ENCODE results near the gene SGTB.
"Not testable (repeated sequence)": the region's sequence is repeated elsewhere in the genome, so short reads cannot be mapped to it uniquely, and the experiment has no call there.

Gene SGTB

DNA sequence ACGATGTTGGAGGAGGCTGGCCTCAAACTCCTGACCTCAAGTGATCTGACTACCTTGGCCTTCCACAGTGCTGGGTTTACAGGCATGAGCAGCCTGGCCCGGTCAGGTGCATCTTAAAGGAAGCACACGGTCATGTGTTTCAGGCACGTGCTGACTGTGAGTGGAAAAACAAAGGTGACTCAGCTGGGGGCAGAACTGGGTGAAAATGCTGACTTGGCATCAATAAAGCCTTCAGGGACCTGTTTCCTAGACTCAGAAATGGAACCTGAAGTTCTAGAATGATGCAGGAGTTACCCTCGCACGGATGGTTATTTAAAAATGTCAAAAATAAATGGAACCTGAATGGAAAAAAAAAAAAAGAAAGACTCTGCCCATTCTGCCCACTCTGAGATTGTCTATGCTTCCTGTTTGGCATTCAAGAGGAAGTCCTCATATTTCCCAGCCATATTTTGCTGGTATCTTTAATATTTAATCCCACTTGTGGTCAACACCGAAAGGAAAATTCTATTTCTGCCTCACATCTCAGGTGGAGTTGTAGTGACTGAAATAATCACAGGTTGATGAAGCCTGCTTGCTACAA is 12.4 kb upstream of the SGTB start:
- FAIRE-seq = not testable (repeated sequence)

DNA sequence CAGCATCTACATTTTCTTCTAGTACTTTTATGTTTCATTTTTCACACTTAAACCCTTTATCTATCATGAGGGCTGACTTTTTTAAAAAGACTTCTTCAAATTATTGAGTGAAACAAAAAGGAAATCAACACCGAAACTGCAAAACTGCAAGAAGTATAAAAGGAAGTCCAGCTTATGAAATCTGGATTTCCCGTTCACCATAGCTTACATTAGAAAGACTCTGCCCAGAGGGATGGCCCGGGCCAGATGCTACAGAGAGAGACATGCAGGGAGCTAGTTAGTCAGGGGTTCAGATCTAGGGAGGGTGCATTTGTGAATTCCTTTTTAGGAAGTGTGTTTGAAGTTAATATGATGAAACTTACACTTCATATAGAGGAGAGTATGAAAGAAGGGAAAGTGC is 10.1 kb upstream of the SGTB start:
- FAIRE-seq = not testable (repeated sequence)

DNA sequence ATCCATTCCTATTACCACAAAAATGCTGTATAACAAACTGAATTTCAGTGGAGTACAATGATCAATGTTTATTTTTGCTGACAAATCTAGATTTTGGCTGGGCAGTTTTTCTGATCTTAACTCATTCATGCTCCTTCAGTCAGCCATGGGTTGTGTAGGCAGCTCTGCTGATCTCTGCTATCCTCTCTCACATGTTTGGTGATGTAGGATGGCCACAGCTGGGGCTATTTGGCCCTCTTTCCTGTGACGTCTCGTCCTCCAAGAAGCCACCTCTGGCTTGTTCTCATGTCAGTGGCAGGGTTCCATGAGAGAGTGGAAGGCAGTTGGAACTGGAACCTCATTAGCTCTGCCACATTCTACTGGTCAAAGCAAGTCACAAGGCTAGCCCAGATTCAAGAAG is 9.0 kb upstream of the SGTB start:
- no peak for FAIRE-seq

DNA sequence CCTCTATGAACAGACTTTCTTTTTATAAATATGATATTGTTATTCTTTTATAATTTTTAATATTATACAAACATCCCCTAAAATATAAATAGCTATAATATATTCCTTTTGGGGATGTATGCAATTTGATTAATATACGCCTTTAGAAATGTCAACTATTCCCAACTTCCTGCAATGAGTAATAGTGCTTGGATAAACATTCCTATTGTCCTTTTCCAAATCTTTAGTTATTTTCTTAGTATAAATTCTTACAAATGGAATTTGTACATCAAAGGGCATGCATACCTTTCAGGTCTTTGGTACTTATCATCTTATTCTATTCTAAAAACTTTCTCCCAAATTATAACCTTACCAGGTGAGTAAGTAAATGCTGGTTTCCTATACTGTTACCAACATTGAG is 6.3 kb upstream of the SGTB start:
- FAIRE-seq = no peak

DNA sequence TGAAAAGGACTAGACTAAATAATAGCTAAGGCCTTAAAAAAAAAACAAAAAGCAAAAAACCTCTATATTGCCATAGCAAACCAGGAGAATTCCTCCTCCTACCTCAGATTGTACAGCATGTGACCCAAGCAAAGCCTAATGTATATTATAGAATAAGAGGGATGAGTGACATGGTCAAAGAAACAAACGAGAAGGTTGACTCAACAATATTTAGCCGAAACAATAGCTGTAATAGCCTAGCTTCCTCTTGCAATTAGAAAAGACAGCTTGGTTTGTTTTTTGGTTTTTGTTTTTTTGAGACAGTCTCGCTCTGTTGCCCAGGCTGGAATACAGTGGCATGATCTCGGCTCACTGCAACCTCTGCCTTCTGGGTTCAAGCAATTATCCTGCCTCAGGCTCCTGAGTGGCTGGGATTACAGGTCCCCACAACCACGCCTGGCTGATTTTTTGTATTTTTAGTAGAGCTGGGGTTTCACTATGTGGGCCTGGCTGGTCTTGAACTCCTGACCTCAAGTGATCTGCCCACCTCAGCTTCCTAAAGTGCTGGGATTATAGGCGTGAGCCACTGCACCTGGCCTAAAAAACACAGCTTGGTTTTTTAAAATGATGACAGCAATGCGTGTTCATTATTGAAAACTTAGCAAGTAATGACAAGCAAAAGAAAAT is 5.7 kb upstream of the SGTB start:
- no peak for FAIRE-seq

DNA sequence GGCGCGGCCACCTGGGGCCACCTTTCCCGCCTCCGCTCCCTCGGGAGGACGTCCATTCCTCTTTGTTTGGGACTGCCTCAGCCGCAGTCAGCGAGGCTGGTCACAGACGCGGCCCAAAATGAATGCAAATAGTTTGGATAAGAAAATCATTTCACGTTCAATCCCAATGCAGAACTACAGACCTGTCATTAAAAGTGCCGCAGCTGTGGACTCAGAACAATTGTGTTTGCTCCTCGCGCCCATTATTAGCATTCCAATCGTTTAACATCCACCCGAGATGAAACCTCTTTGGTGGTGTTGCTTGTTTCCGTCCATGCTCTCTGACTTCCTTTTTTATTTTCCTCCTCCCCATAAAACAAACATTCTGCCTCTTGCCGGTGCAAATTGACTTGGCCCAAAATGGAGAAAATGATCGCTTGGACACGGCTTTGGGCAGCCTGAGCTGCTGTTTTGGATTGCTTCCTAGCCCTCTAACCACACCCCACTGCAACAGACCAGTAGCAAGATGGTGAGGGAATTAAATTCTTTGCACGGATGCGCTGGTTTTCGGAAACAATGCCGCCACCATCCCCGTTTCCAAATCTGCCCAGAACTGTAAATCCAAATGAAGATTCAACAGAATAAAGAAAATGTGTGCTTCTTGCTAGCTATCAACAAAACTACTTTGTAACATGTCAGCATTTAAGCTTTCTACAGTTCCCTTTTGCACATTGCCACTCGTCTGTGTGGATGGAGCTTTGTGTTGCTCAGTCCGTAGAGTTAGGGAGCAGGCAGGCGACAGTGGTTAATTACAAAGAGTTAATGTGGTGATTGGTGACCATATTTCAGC is 880 bp upstream of the SGTB start:
- no peak for FAIRE-seq

DNA sequence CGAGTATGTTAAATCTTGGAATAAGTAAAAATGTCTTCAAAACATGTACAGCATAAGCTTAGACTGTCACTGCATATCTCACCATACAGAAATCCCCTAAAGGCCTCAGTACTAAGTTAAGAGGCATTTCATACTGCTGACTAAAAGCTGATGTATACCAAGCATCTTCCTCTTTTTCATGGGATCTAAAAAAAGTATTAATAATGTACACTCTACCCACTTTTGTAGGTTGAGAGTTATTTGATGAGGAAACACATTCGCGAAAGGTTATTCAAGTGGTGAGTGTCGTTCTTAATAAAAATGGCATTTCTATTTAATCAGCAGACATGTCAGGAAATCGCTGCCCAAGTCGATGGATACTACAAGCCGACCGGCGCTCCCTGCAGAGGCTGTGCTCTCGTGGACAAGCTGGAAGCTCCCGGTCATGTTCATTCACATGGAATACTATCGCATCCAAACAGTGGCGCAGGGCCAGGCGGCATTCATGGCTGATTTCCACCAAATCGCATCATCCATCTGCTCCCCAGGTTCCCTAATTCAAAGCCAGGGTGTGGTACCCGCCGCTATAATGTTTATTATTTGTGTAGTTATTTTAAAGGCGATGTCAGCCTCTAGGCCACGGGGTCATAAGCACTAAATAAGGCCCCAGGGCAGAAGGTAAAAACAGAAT is 724 bp downstream of the SGTB start:
- FAIRE-seq = no peak

DNA sequence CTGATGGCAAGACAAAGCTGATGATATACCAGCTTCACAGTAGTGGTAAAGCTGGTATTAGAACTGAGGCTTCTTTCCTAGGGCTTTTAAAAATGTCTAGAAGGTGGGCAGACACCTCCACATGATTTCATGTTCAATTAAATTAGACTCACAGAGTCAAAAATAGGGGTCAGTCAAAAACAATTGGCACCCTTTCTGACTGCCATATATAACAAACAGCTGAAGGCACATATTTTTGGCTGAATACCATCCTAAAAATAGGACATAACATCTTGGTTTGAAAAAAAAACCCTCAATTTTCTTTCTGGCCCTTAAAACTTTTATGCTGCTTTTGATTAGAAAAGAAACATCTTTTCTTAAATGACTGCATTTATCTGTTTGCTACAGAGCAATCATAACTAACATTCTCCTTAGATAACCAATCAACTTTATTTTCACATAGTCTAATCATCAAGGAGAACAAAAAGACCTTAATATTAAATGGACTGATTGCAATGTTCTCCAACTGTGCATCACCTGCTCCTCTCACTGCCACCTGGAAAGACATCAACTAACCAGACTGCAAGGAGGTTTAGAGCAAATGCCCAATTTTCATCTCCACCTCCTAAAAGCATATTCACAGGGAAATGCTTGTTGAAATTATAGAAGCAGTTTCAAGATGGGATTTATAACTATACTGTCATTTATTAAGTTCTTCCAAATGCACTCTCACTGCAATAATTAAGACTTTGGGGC is 3.2 kb downstream of the SGTB start:
- no peak for FAIRE-seq

DNA sequence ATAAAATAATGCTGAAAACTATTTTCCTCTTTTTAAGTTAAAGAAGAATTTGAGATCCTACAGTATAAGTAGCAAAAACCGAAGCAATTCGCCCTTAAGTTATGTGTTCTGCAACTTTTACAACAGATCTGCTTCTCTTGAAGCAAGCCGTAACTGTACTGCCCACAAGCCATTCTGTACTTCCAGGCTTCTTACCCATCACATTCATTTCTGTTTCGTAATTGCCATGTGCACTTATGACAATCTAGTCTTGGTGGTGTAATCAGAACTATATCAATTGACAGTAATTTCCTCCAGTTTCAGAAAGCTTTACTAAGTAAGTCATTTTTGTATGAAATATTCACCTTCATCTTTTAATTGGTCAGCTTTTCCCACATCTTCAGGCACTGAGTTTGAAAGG is 13.8 kb downstream of the SGTB start:
- FAIRE-seq = no peak

DNA sequence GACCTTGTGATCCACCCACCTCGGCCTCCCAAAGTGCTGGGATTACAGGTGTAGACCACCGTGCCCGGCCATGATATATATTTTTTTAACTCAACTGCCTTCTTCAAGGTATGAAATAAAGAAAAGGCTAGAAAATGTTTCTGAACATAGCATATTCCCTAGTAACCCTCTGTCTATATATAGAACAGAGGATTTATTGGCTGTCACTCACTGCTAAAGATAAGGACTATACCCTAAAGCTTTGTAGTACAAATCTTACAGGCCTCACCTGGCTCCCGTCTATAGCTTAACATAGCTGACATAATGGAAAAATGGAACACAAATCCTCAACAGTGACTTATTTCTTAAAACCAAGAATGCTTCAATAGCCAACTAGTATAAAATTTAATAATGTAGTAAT is 14.2 kb downstream of the SGTB start:
- no peak for FAIRE-seq

DNA sequence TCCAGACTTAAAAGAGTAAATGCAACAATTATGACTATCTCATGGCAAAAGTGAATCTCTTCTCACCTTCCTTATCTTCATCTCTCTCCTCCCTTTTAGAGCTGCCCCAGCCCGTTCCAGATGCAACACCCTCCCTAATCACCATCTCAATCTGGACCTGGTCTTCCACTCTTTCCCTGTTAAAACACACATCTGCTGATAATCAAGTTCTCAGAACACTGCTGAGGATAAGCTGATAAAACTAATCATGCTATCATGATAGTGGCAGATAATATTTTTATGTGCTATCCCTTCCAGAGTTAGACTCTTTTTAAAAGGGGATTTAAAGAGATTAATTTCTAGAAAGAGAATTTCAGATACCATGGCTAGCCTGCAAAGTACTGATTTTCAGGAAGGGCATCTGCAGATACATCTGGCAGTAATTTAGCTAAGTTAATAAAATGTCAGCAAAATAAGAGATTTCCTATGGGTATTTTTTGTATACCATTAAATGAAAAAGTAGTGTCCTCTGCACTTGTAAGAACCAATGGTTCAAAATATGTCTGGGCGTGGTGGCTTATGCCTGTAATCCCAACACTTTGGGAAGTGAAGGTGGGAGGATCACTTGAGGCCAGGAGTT is 17.2 kb downstream of the SGTB start:
- no peak for FAIRE-seq

DNA sequence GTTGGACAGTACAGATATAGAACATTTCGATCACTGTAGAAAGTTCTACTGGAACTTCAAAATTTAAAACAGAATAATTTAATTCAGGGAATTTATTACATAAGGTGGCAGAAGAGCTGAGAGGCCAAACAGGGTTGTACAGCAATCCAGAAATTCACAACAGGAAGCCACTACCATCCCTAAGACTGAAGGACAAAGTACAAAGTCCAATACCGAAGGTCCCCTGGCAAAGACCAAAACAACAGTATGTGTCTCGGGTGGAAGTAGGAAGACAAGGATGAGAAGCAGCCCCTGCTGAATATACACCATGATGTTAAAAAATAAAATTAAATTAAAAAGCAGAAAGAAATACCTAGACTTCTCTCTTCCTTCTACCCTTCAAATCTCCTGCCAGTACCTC is 19.9 kb downstream of the SGTB start:
- FAIRE-seq = no peak

DNA sequence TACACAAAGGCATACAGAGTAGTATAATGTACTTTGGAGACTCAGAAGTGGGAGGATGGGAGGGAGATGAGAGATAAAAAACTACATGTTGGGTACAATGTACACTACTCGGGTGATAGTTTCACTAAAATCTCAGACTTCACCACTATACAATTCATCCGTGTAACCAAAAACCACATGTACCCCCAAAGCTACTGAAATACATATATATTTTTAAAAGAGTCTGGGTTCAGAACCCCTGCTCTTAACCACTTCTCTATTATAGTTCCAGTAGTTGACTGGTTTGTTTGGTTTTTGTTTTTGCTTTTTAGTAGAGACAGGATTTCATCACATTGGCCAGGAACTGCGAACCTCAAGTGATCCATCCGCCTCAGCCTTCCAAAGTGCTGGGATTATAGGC is 22.6 kb downstream of the SGTB start:
- no peak for FAIRE-seq

DNA sequence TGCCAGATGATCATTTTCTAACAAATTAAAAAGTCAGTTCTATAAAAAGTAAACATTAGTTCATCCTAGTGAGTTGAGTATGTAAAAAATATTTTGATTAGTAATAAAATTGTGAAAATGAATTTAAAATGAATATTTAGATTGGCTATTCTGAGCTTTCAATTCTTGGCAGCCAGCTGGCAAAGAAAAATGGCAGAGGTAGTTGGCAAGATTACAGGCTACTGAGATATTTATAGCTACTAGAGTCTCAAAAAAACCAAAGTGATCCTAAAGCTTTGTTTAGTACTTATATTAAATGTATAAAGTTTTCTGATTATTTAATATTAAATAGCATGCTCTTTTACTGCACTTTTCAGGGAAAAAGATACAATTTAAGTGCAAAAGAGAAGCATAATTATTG is 25.0 kb downstream of the SGTB start:
- FAIRE-seq = no peak

DNA sequence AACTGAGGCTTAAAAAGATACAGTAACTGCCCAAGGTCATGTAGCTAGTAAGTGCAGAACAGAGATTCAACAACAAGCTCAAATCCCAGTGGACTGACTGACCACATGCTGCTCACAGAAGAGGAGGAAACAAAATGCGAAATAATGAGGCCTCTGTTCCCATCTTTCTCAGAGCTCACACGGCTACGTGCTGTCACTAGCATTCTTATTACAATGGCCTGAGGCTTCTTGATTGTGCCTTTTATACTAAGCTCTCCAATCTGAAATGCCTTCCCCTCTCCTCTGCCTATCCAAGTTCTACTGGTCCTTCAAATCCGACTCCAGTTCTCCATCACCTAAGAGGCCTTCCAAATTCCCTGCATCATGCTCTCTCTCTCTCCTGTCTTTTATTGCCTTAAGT is 26.0 kb downstream of the SGTB start:
- FAIRE-seq = no peak

DNA sequence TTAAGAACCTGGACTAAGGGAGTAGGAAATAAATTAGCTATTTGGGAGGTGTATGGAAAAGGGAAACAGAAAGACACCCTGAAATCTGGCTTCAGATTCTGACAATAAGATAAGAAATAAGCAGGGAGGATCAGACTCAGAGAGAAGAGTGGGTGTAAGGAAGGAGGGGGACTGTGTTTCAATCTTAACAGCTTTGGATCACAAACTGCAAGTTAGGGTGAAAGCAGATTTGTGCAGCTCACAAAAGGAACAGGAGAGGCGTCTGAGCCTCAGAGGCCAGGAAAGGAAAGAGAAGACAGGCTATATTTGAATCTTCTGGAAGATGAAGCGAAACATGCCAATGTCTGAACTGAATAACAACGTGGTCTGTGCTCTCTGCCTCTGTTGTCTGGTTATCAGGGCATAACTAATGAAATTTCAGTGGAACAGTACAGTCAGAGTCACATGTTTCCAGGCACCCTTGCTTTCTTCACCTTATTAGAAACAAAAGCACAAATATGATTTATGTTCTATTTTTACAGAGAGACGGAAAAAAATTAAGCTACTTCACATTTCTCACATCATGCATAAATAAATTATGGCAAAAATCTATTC is 26.6 kb downstream of the SGTB start:
- FAIRE-seq = no peak

DNA sequence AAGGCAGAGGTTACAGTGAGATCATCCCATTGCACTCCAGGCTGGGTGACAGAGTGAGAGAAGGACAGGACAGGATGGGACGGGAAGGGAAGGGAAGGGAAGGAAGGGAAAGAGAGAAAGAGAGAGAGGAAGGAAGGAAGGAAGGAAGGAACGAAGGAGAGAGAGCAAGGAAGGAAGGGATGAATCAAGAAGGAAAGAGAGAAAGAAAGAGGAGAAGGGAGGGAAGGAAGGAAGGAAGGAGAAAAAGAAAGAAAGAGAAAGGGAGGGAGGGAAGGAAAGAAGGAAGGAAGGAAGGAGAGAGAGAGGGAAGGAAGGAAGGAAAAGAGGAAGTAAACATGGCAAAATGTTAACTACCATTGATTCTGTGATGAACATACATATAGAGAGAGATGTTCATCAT is 28.8 kb downstream of the SGTB start:
- no peak for FAIRE-seq

DNA sequence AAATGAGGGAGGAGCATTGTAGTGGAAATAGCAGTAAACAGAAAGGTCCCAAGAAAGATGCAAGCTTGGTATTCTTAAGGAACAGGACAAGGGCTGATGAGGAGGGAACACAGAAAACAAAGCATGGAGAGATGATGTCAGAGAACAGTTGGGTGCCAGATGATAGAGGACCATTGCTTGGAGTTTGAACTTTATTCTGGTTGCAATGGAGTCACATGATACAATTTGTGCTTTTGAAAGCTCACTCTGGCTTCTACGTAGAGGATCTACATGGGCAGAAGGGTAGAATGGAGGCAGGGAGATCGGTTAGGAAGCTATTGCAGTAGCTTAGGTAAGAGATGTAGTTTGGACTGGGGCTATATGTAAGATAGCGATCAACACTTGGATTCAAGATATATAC is 39.8 kb downstream of the SGTB start:
- no peak for FAIRE-seq

DNA sequence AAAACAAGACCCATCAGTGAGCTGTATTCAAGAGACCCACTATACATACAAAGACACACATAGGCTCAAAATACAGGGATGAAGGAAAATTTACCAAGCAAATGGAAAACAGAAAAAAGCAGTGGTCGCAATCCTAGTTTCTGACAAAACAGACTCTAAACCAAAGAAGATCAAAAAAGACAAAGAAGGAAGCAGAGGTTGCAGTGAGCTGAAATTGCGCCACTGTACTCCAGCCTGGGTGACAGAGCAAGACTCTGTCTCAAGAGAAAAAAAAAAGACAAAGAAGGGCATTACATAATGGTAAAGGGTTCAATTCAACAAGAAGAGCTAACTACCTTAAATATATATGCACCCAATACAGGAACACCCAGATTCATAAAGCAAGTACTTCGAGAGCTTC is 45.9 kb downstream of the SGTB start:
- FAIRE-seq = not testable (repeated sequence)

DNA sequence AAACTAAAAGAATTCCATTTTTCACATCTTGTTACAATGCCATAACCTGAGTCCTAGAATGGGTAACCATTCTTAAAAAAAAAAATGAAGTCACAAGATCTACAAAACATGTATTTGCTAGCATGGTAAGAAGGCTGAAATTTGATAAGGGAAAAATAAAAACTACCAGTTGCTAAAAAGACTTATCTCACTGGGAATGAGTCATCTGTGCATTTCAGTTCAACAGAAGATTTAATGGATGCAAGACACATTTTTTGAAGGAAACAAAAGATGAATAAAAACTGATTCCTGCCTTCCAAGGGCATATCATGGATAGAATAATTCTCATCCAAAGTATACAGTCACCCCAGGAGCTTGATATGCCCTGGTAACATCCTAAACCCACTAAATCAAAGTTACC is 47.2 kb downstream of the SGTB start:
- FAIRE-seq = no peak

DNA sequence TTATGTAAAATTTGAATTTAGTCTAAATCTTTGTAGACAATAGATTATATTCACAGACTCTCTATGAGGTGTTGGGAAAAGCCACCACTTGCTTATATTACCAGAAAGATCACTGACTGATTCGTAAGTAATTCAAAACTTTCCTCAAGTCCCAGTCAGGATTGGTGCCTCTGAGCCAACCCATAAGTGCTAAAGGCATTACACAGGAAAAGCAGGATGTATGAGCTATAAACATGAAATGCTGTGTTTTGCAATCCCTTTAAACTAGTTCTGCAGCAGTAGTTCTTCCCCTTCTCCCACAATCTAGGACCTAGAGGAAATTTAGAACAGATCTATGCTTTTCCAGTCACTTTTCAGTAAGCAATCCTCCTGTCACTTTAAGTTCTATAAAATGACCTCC is 49.1 kb downstream of the SGTB start:
- FAIRE-seq = no peak

DNA sequence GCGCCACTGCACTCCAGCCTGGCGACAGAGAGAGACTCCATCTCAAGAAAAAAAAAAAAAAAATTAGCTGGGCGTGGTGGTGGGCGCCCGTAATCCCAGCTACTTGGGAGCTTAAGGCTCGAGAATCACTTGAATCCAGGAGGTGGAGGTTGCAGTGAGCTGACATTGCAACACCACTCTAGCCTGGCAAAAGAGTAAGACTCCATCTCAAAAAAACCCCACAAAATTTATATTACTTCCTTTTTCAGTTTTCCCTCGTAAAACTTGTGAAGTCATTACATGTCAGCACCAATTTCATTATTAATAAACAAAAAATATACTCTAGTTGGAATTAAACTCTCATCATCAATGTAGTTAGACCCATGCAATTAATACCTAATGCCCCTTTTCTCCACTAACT is 53.2 kb downstream of the SGTB start:
- no peak for FAIRE-seq

Data from endometrium (tissue), 2 donors.